ENCODE data around the gene P2RX3. TPM values are rescaled to one million over a fixed set of nuclear protein-coding genes. Genes with fewer than 3 reads are reported as not detected.
A peak's percentile ranks its signal among the peaks of the same experiment; 100 is the strongest.

The P2RX3 gene
- polyA plus RNA-seq, 6 donors from 2014 or later = not detected

DNA sequence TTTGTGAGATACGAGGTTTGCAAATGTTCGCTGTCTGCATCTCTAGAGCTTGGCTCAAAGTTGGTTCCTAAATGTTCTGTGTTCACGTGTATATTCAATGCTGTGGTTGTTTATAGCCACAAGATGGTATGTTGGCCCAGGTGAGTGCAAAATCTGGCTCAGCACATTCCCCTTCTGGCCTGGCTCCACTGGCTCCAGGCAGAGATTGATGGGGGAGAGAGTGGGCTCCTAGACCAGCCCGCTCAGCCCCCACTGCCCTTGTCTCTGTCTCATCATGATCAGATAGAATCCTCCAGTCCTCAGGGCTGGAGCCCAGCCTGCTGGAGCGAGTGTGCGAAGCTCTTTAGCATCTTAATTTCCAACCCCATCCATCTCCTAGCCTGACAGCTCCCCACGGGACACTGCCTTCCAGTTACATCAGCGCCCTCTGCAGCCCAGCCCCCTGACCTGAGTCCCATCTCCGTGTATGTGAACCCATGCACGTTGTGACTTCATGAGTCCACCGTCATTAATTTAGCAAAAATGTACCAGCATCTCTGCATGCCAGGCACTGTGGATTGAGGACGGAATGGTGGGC is 2.0 kb downstream of the P2RX3 start:
- Mint-ChIP-seq H3K4me3 (no peak overlapping the region), H3K27me3 (peaks cover 4 to 9% (median 6%) of the 10 kb centered on the region in 3 donors), H3K4me1 (peaks cover 6 to 12% (median 10%) of the 10 kb centered on the region in 3 donors), H3K36me3 (no peaks in the 10 kb centered on the region), H3K9me3 (no peaks in the 10 kb centered on the region), H3K27ac (no peak overlapping the region)
- ATAC-seq (ENCODE audit: low read depth in 2 of 2) (no peak), DNase-seq (no peak)

DNA sequence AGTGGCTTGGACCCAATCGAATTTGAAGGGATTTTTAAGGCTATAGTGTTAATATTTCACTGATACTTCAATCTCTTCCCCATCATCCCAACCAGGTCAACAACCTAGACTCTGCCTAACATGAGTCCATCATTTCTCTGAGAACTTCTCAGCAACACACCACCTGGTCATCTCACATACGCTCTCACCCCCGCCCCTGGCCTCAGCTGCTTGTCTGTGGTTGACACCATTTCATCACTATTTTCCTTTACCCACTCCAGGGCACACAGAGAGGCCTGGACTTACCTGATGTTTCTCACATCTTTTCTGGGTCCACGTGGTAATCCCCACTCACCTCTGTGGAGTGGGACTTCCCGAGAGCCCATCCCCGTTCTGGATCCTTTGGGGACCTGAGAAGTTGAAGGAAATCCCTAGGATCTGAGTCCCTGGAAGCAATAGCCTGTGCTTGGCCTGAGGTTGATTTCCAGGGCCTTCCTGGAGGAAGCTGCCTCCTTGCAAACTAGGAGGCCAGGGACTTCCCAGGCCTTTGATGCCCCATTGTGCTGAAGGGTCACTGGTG is 3.2 kb downstream of the P2RX3 start:
- no peak overlapping the region for H3K4me3 Mint-ChIP-seq

GRCh38 chr11:57342702-57343101 is 4.5 kb downstream of the P2RX3 start:
- peaks cover 4 to 20% (median 6%) of the 10 kb centered on the region in 3 donors for H3K27me3 Mint-ChIP-seq
- peaks cover 0 to 7% (median 7%) of the 10 kb centered on the region in 3 donors for H3K4me1 Mint-ChIP-seq
- no peak overlapping the region for H3K4me3 Mint-ChIP-seq
- no peaks in the 10 kb centered on the region for H3K36me3 Mint-ChIP-seq
- no peaks in the 10 kb centered on the region for H3K9me3 Mint-ChIP-seq
- DNase-seq (no peak), ATAC-seq (ENCODE audit: low read depth in 2 of 2) (no peak)
- no peak overlapping the region for H3K27ac Mint-ChIP-seq

More for the DNA sequence above, 3.2 kb downstream of the P2RX3 start:
- no peak for ATAC-seq (ENCODE audit: low read depth in 2 of 2)
- peak overlapping the region in 1 of 6 donors; percentile 88 for H3K27ac Mint-ChIP-seq
- H3K9me3 Mint-ChIP-seq = no peaks in the 10 kb centered on the region
- no peaks in the 10 kb centered on the region for H3K36me3 Mint-ChIP-seq
- peaks cover 1 to 12% (median 7%) of the 10 kb centered on the region in 3 donors for H3K4me1 Mint-ChIP-seq
- peaks cover 4 to 9% (median 6%) of the 10 kb centered on the region in 3 donors for H3K27me3 Mint-ChIP-seq
- DNase-seq = no peak

DNA sequence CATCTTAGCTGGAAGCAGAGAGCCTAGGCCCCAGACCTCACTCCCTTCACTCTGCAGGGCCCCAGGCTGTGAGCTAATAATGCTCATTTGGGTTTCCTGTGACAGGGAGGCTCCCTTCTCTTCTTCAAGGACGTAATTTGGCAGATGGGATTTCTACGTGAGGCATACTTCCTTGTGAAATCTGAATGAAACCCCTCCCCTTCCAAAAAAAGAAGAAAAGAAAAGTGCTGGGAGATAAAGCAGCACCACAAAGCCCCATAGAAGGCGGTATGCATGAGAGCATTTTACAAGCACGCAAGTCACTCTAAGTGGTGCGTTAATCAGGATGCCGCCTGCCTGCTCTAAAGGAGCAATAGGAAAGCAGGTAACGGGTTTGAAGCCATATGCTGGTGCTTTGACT is 5.7 kb downstream of the P2RX3 start:
- Mint-ChIP-seq H3K4me3 (no peak overlapping the region), H3K9me3 (no peaks in the 10 kb centered on the region), H3K36me3 (no peaks in the 10 kb centered on the region), H3K4me1 (peaks cover 0 to 7% (median 7%) of the 10 kb centered on the region in 3 donors), H3K27me3 (peaks cover 4 to 24% (median 11%) of the 10 kb centered on the region in 3 donors), H3K27ac (no peak overlapping the region)
- no peak for ATAC-seq (ENCODE audit: low read depth in 2 of 2)
- DNase-seq = no peak

DNA sequence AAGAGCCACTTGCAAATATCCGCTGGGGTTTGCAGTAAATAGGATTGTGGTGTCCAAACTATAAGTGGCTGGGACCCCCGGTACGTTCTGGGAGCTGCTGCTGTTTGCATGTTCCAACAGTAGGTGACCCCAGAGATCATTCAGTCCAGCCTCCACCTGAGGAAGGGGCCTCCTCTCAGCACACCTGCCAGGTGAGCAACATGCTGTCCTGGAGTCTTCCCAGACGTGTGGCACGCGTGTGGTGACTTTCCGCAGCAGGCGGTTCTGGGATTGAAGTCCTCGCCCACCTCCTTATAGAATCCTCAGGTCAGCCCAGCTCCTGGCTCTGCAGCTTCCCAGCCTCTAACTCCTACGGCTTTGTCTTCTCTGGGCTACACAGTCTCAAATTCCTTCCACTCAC is 6.7 kb downstream of the P2RX3 start:
- Mint-ChIP-seq H3K4me3 (no peak overlapping the region), H3K27ac (peak overlapping the region in 1 of 6 donors; percentile 52), H3K9me3 (peaks cover 0 to under 1% (median 0%) of the 10 kb centered on the region in 7 donors), H3K36me3 (no peaks in the 10 kb centered on the region), H3K4me1 (peaks cover 1 to 8% (median 7%) of the 10 kb centered on the region in 3 donors), H3K27me3 (peaks cover 4 to 24% (median 11%) of the 10 kb centered on the region in 3 donors)
- DNase-seq = no peak
- ATAC-seq (ENCODE audit: low read depth in 2 of 2) = no peak

DNA sequence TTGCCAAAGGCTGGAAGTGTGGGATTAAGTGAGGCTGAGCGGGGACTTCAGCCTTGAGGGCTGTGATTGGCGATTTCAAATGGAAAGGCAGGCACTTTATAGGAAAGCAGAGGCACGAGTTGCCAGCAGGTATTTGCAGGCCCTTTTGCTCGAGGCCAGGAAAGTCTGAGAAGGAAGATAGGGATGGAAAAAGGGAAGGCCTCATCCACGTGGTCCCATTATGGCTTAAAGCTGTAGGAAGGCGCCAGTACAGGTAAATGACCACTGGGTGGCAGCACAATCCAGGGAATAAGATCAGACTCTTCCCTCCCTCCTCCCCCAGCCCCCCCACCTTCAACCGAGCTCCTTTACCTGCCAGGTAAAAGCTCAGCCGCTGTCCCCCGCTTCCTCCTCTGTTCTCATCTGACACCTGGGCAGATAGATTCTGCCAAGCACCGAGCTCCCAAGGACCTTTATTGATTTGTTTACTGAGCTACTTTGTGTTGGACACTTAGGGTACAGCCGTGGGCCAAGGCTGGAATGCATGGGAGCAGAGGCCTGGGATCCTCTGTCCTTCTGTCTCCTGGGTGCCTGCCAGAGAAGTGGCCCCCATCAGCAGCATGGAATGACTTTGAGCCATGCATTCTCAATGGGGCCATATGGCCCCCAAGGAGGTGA is 7.5 kb downstream of the P2RX3 start:
- no peaks in the 10 kb centered on the region for H3K36me3 Mint-ChIP-seq
- peaks cover 1 to 18% (median 6%) of the 10 kb centered on the region in 3 donors for H3K27me3 Mint-ChIP-seq
- ATAC-seq (ENCODE audit: low read depth in 2 of 2) (peak; percentile 75), DNase-seq (peak; percentile 47)
- H3K27ac Mint-ChIP-seq = peak overlapping the region in 1 of 6 donors; percentile 64
- H3K4me3 Mint-ChIP-seq = no peak overlapping the region
- peaks cover 6 to 10% (median 7%) of the 10 kb centered on the region in 3 donors for H3K4me1 Mint-ChIP-seq
- H3K9me3 Mint-ChIP-seq = peaks cover 0 to 1% (median 0%) of the 10 kb centered on the region in 7 donors

DNA sequence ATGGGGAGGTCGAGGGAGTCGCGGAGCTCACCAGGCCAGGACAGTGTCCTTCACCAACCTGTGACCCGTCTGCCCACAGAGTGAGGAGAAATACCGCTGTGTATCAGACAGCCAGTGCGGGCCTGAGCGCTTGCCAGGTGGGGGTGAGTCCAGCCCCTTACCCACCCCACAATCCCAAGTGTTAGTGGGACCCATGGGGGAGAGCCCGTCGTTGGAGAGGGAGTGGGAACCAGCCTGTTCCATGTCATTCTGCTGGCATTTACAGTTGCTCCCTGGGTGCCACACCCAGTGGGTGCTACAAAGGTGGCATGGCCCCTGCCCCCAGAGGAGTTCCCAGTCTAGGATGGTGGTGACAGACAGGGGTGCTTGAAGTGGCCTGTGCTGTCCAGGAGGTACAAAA is 9.2 kb downstream of the P2RX3 start:
- H3K36me3 Mint-ChIP-seq = no peaks in the 10 kb centered on the region
- peaks cover 6 to 21% (median 10%) of the 10 kb centered on the region in 3 donors for H3K27me3 Mint-ChIP-seq
- no peak for ATAC-seq (ENCODE audit: low read depth in 2 of 2)
- no peak overlapping the region for H3K4me3 Mint-ChIP-seq
- no peak for DNase-seq
- peaks cover 0 to 6% (median 5%) of the 10 kb centered on the region in 7 donors for H3K9me3 Mint-ChIP-seq
- H3K27ac Mint-ChIP-seq = no peak overlapping the region
- H3K4me1 Mint-ChIP-seq = peaks cover 6 to 10% (median 7%) of the 10 kb centered on the region in 3 donors

DNA sequence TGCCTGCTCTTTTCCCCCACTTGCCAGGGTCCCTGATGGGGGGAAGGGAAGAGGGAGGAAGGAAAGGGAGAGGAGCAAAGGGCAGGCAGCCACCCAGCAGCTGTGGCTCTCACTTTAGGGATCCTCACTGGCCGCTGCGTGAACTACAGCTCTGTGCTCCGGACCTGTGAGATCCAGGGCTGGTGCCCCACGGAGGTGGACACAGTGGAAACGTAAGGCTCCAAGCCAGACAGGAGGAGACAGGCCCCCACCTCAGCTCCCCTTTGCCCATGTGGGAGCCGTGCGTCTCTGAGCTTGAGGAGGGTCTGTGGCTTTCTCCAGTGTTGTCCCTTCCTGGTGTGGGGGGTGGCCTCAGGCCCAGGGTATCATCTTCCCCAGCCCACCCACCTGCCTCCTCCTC is 9.9 kb downstream of the P2RX3 start:
- Mint-ChIP-seq H3K27me3 (peaks cover 6 to 21% (median 10%) of the 10 kb centered on the region in 3 donors), H3K4me3 (no peak overlapping the region), H3K36me3 (no peaks in the 10 kb centered on the region), H3K9me3 (peaks cover 0 to 6% (median 5%) of the 10 kb centered on the region in 7 donors), H3K27ac (no peak overlapping the region), H3K4me1 (peaks cover 6 to 10% (median 7%) of the 10 kb centered on the region in 3 donors)
- DNase-seq (no peak), ATAC-seq (ENCODE audit: low read depth in 2 of 2) (no peak)

DNA sequence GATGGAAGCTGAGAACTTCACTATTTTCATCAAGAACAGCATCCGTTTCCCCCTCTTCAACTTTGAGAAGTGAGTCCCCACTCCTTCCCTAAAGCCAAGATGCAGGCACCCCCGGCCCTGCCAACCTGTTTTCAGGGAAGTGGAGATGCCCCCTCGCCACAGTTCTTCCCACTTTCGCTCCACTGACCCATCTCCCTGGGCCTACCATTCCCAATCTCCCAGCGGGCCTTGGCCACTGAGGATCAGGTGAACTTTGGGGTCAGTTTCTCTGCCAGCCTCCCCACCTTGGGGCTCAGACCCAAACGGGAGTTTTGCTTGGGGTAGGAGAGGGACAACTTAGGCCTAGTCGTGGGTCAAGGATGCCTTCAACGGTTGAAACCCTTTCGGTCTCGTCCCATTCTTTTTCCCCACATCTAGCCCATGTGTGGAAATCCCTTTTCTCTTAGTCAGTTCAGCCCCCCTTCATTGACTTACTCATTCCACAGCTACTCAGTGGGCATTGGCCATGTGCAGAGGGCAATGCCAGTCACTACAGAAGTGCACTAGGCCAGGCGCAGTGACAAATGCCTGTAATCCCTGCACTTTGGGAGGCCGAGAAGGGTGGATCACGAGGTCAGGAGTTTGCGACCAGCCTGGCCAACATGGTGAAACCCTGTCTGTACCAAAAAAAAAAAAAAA is 10.6 kb downstream of the P2RX3 start:
- H3K4me1 Mint-ChIP-seq = peaks cover 6 to 10% (median 7%) of the 10 kb centered on the region in 3 donors
- no peak for DNase-seq
- ATAC-seq (ENCODE audit: low read depth in 2 of 2) = no peak
- H3K36me3 Mint-ChIP-seq = no peaks in the 10 kb centered on the region
- H3K27ac Mint-ChIP-seq = no peak overlapping the region
- H3K9me3 Mint-ChIP-seq = peaks cover 0 to 6% (median 5%) of the 10 kb centered on the region in 7 donors
- peaks cover 6 to 22% (median 10%) of the 10 kb centered on the region in 3 donors for H3K27me3 Mint-ChIP-seq
- H3K4me3 Mint-ChIP-seq = no peak overlapping the region

GRCh38 chr11:57349491-57350274 is 11.5 kb downstream of the P2RX3 start:
- ATAC-seq (ENCODE audit: low read depth in 2 of 2) = peak; percentile 37 to 63
- peak overlapping the region in 1 of 6 donors; percentile 39 for H3K27ac Mint-ChIP-seq

DNA sequence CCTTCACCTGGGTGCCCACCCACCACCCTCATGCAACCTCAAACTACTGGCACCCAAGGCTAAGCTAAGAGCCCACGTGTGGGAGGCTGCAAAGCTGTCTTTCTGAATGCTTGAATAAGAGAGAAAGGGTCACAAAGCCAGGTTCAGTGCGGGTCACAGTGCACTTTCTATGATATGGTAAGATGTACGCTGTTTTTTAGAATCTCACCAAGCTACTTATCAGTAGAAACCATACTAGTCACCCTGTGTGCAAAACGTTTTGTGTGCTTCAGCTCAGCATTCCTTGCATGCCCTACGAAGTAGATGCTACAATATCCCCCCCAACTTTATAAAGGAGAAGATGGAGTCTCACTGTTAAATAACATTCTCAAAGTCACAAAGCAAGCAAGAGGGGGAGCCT is 14.9 kb downstream of the P2RX3 start:
- Mint-ChIP-seq H3K4me1 (peaks cover 5 to 6% (median 6%) of the 10 kb centered on the region in 3 donors), H3K9me3 (peaks cover 0 to 6% (median 5%) of the 10 kb centered on the region in 7 donors), H3K36me3 (no peaks in the 10 kb centered on the region), H3K4me3 (no peak overlapping the region), H3K27ac (no peak overlapping the region), H3K27me3 (peaks cover 17 to 26% (median 21%) of the 10 kb centered on the region in 3 donors)
- ATAC-seq (ENCODE audit: low read depth in 2 of 2) = no peak
- DNase-seq = no peak

More at GRCh38 chr11:57349491-57350274, 11.5 kb downstream of the P2RX3 start:
- H3K9me3 Mint-ChIP-seq = peaks cover 0 to 6% (median 5%) of the 10 kb centered on the region in 7 donors
- no peak overlapping the region for H3K4me3 Mint-ChIP-seq
- H3K36me3 Mint-ChIP-seq = no peaks in the 10 kb centered on the region
- peaks cover 6 to 11% (median 10%) of the 10 kb centered on the region in 3 donors for H3K4me1 Mint-ChIP-seq
- peak; percentile 36 for DNase-seq
- peaks cover 12 to 31% (median 16%) of the 10 kb centered on the region in 3 donors for H3K27me3 Mint-ChIP-seq

DNA sequence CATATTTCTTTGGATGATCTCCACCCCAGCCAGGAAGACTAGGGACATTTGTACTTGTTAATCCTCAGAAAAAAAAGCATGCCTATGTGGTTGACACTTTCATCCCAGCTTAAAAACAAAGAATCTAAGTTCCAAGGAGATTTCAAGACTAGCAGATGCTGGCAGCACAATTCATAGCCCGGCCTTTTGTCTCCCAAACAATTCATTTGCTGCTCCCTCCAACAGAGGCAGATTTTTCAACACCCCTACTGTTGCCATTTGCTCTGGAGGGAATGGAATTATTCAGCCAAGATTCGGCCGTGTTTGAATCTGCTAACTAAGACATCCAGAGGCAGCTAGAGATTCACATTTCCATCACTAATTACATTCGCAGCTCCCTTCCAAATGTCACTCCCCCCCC is 15.3 kb downstream of the P2RX3 start:
- Mint-ChIP-seq H3K4me1 (peaks cover 5 to 6% (median 6%) of the 10 kb centered on the region in 3 donors), H3K4me3 (no peak overlapping the region), H3K36me3 (no peaks in the 10 kb centered on the region), H3K9me3 (peaks cover 0 to 6% (median 5%) of the 10 kb centered on the region in 7 donors), H3K27me3 (peaks cover 15 to 26% (median 20%) of the 10 kb centered on the region in 3 donors), H3K27ac (peak overlapping the region in 1 of 6 donors; percentile 34)
- ATAC-seq (ENCODE audit: low read depth in 2 of 2) (no peak), DNase-seq (no peak)
